ENCODE measurements around the gene NXPH1. TPM values are rescaled to one million over a fixed set of nuclear protein-coding genes. Genes with fewer than 3 reads are reported as not detected.
A peak's percentile ranks its signal among the peaks of the same experiment; 100 is the strongest.

NXPH1 gene
- not detected in 2 replicates for total RNA-seq (2011; cell fraction: chromatin; rRNA removed; ENCODE audit: low replicate concordance)
- total RNA-seq (2011; cell fraction: nucleolus; rRNA removed): not detected in 2 replicates
- not detected in 2 replicates for total RNA-seq (2011; cell fraction: nucleoplasm; rRNA removed)
- not detected in 2 replicates for total RNA-seq (2014; rRNA removed)
- total RNA-seq (2014; rRNA removed; fragmentation: Illumina TruSeq; extraction: Trizol): not detected in 2 replicates
- not detected in 2 replicates for total RNA-seq (2015; rRNA removed; fragmentation: Illumina TruSeq; extraction: Trizol)
- total RNA-seq (2021): 0.07 and 0.16 TPM in 2 replicates
- polyA plus RNA-seq (2011; rRNA removed): not detected in 2 replicates
- not detected in 2 replicates for polyA plus RNA-seq (2011; cell fraction: cytosol; rRNA removed)
- not detected in 2 replicates for polyA plus RNA-seq (2011; cell fraction: nucleus; rRNA removed)
- polyA plus RNA-seq (2012): not detected in 2 replicates
- not detected in 2 replicates for polyA plus RNA-seq (2014; fragmentation: Illumina TruSeq; extraction: Trizol)
- polyA plus RNA-seq (2014; fragmentation: Nextera tagmentation; extraction: Ambion mirVana): not detected
- polyA plus RNA-seq (2014; rRNA removed): not detected in 2 replicates
- not detected in 2 replicates for polyA minus RNA-seq (2011; rRNA and poly(A)+ RNA removed)
- not detected in 2 replicates for polyA minus RNA-seq (2011; cell fraction: cytosol; rRNA and poly(A)+ RNA removed)
- not detected in 2 replicates for polyA minus RNA-seq (2011; cell fraction: nucleus; rRNA and poly(A)+ RNA removed)
- Bru-seq, nascent RNA: percentile 6 among the genes with signal in this experiment
- BruChase-seq, experiment 1, labeled RNA remaining after a 2-hour chase: percentile 14 among the genes with signal in this experiment
- BruChase-seq, experiment 2, labeled RNA remaining after a 6-hour chase: percentile 24 among the genes with signal in this experiment
- long read RNA-seq, experiment 1: 0 reads
- long read RNA-seq, experiment 2: 0 reads
- long read RNA-seq, experiment 3: 0 reads

DNA sequence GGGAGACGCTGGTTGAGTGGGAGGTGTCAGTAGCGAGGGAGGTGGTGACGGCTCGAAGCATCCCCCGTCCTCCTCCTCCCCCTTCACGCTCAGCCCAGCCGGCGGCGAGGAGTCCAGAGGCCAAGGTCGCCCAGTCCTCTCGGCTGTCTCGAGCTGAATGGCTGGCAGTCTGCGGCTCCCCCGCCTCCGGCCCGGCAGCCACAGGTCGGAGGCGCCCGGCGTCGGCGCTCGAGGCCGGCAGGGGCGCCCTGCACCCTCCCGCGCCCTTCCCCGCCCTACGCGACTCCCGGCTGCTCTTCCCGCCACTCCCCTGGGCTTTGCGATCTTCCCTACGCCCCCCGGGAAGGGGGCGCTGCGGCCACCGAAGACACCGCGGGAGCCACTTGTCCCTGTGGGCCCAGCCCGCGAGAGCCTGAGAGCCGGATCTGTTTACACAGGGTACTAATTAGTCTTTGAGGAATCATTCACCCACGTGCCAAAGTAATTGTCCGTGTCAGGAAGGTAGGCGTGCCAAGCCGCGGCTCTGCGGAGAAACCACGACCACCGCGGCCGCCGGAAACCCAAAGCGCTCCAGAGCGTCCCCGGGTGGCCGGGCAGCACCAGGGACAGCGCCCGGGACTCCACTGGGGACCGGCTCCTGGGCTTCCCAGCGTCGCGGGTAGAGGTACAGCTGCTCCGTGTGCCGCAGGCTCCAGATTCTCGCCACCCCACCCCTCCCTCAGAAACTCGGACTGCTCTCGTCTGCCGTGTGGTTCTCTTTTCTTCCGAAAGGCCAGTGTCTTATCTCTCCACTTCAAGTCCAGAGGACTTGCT, at the start of gene NXPH1:
Gene NXPH1 (plus strand): TSS at position 133 of the 813 bp plus-strand sequence.
- Histone ChIP-seq H3K79me2 (ENCODE audit: control insufficient read depth, insufficient read depth, low read length) (no peaks in the 10 kb centered on the region), H3K4me1 (replicated peaks in 1 of 2; ENCODE audit: control insufficient read depth in 2 of 2, insufficient read depth in 2 of 2, low read length in 2 of 2) (peaks cover 0 to 21% of the 10 kb centered on the region in 2 experiments; a peak in 2 of 5 replicates), H3K27me3 (ENCODE audit: control insufficient read depth in 2 of 2, insufficient read depth in 2 of 2, low read length in 2 of 2) (peaks cover 26 to 46% of the 10 kb centered on the region in 2 experiments), H3K4me3 (peak within 1 kb of the TSS; percentile 26; the same call in 1 of the 2 replicates), H2AFZ (ENCODE audit: low read depth, low read length) (peak within 1 kb of the TSS; percentile 64), H3K9me3 (replicated peaks; ENCODE audit: control insufficient read depth, insufficient read depth, low read depth, low read length) (no peaks in the 10 kb centered on the region; the same call in 1 of the 2 replicates), H3K9me1 (ENCODE audit: control insufficient read depth, insufficient read depth, low read length) (no peaks in the 10 kb centered on the region), H3K4me2 (ENCODE audit: insufficient read depth, low read length) (peak within 1 kb of the TSS; percentile 57), H3K9ac (ENCODE audit: insufficient read depth in 1 of 2, low read depth in 2 of 2, low read length in 2 of 2) (peak within 1 kb of the TSS in 1 of 2 experiments; percentile 83; a peak in 2 of 4 replicates), H3K36me3 (ENCODE audit: control insufficient read depth, insufficient read depth, low read length) (no peaks in the 10 kb centered on the region), H3K27ac (ENCODE audit: extremely low read depth, low read depth, low read length) (no peak within 1 kb of the TSS), H4K20me1 (replicated peaks; ENCODE audit: control insufficient read depth, insufficient read depth, low read length) (no peaks in the 10 kb centered on the region)
- DNase-seq (ENCODE audit: extremely low read depth in 1 of 4, low spot score in 3 of 4) (peak; percentile 59 to 75 (median 66)), FAIRE-seq (no peak), ATAC-seq (peak; percentile 90)
- intact Hi-C loops (cut with micrococcal nuclease) (no loop called here), in situ Hi-C loops (cut with MboI) (no loop called here)
- ChIA-PET POLR2A (interaction anchor here (0.6 to 1.0 kb wide), 3 partner anchors 10 to 756 kb away, joined by 3 read pairs; no protein-coding TSS in a partner anchor), CTCF (ENCODE audit: low intra/inter-chr PET ratio) (interaction anchor here (0.5 to 0.6 kb wide), 2 partner anchors 132 to 660 kb away, joined by 3 read pairs; no protein-coding TSS in a partner anchor)
- BruUV-seq (replicated peaks): no TSS peak
- WGBS (ENCODE audit: insufficient coverage, low coverage, missing lambda C conversion rate): 1% methylated on average over 55 of the region's 71 CpGs
- no peak for TF ChIP-seq BMI1 (IDR thresholded peaks at IDR 0.05; ENCODE audit: low read length)
- TF ChIP-seq, protein P1, sequence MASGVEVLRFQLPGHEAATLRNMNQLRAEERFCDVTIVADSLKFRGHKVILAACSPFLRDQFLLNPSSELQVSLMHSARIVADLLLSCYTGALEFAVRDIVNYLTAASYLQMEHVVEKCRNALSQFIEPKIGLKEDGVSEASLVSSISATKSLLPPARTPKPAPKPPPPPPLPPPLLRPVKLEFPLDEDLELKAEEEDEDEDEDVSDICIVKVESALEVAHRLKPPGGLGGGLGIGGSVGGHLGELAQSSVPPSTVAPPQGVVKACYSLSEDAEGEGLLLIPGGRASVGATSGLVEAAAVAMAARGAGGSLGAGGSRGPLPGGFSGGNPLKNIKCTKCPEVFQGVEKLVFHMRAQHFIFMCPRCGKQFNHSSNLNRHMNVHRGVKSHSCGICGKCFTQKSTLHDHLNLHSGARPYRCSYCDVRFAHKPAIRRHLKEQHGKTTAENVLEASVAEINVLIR (CRISPR knock-in tag; IDR thresholded peaks at IDR 0.05): no peak
- TF ChIP-seq SMAD4 (CRISPR knock-in tag; conservative IDR thresholded peaks at IDR 0.05): no peak
- TF ChIP-seq, protein P2, sequence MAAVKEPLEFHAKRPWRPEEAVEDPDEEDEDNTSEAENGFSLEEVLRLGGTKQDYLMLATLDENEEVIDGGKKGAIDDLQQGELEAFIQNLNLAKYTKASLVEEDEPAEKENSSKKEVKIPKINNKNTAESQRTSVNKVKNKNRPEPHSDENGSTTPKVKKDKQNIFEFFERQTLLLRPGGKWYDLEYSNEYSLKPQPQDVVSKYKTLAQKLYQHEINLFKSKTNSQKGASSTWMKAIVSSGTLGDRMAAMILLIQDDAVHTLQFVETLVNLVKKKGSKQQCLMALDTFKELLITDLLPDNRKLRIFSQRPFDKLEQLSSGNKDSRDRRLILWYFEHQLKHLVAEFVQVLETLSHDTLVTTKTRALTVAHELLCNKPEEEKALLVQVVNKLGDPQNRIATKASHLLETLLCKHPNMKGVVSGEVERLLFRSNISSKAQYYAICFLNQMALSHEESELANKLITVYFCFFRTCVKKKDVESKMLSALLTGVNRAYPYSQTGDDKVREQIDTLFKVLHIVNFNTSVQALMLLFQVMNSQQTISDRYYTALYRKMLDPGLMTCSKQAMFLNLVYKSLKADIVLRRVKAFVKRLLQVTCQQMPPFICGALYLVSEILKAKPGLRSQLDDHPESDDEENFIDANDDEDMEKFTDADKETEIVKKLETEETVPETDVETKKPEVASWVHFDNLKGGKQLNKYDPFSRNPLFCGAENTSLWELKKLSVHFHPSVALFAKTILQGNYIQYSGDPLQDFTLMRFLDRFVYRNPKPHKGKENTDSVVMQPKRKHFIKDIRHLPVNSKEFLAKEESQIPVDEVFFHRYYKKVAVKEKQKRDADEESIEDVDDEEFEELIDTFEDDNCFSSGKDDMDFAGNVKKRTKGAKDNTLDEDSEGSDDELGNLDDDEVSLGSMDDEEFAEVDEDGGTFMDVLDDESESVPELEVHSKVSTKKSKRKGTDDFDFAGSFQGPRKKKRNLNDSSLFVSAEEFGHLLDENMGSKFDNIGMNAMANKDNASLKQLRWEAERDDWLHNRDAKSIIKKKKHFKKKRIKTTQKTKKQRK (IDR thresholded peaks at IDR 0.05; ENCODE audit: borderline replicate concordance, low read depth, low read length): no peak
- TF ChIP-seq EHMT2 (IDR thresholded peaks at IDR 0.05): peak; percentile 92
